Endothelial cell of umbilical vein (primary cell): ENCODE results near the gene ATF6B. TPM values are rescaled to one million over a fixed set of nuclear protein-coding genes. Genes with fewer than 3 reads are reported as not detected.

Experiments
- BruUV-seq: library from RNA; stranded (reverse); fragments of 400-500 nt; replicated peaks from 2 replicates; lab custom pipeline; 2021; lab: Mats Ljungman, UMichigan
- CTCF ChIA-PET: fragments of 300-600, 350-600 bp; sonication (Branson Sonifier 250); formaldehyde crosslinking; loops from one replicate; lab custom pipeline; 2021; ENCODE audit warnings: antibody characterized with exemption, inconsistent platforms; lab: Charles Lee
- POLR2A ChIA-PET: fragments of 300-600, 350-600 bp; sonication (Branson Sonifier 250); formaldehyde crosslinking; loops from one replicate; lab custom pipeline; 2021; ENCODE audit warnings: antibody characterized with exemption, inconsistent platforms; lab: Charles Lee
- DNase-seq: peaks from one replicate; pipeline ENCODE4 v3.0.0-alpha.2; 2011; ENCODE audit warnings: low read depth, low spot score
- FAIRE-seq: peaks from 2 replicates; lab custom pipeline; 2011; peaks lifted over from hg19 to GRCh38; lab: Jason Lieb, UNC
- H2AFZ ChIP-seq: 2 replicates; pipeline ENCODE4 v1.6.0; 2012; ENCODE audit warnings: low read depth, low read length, control low read depth, inconsistent platforms
- H3K27ac ChIP-seq: 2 replicates; pipeline ENCODE4 v1.5.1; 2011; ENCODE audit warnings: low read depth, mild to moderate bottlenecking, control low read depth, low read length, moderate library complexity; ENCODE audit not compliant: insufficient read depth
- H3K27me3 ChIP-seq, 2 experiments: 2 replicates each; pipeline versions ENCODE4 v1.6.0 to v1.6.1; 2011; ENCODE audit warnings: low read length in 2 of 2, mixed read lengths in 1 of 2; ENCODE audit not compliant: control insufficient read depth in 2 of 2, insufficient read depth in 2 of 2
- H3K36me3 ChIP-seq, 2 experiments: 2 replicates in 1 of 2; 3 replicates in 1 of 2; pipeline ENCODE4 v1.5.1; 2011; ENCODE audit warnings: low read length in 2 of 2, mild to moderate bottlenecking in 1 of 2, moderate library complexity in 1 of 2; ENCODE audit not compliant: control insufficient read depth in 2 of 2, insufficient read depth in 2 of 2; ENCODE audit errors: extremely low read depth in 1 of 2
- H3K4me1 ChIP-seq: 3 replicates; pipeline ENCODE4 v1.5.1; 2011; ENCODE audit warnings: mild to moderate bottlenecking, low read length; ENCODE audit not compliant: control insufficient read depth, insufficient read depth; ENCODE audit errors: extremely low read depth
- H3K4me2 ChIP-seq: 2 replicates; pipeline ENCODE4 v1.6.1; 2011; ENCODE audit warnings: low read length, control low read depth, mixed read lengths; ENCODE audit not compliant: insufficient read depth
- H3K4me3 ChIP-seq, 3 experiments: fragments of 200-600 bp in 1 of 3; sonication (generic), shearing (Covaris generic) in 1 of 3; replicated peaks in 1 of 3; 2 replicates each; pipeline ENCODE4 v1.5.1; 2011 to 2016; ENCODE audit warnings: control low read depth in 3 of 3, low read length in 3 of 3, mild to moderate bottlenecking in 2 of 3, inconsistent platforms in 1 of 3, low read depth in 1 of 3, moderate library complexity in 1 of 3; ENCODE audit not compliant: insufficient read depth in 1 of 3
- H3K79me2 ChIP-seq: 2 replicates; pipeline ENCODE4 v1.6.0; 2012; ENCODE audit warnings: low read length, inconsistent platforms; ENCODE audit not compliant: control insufficient read depth, insufficient read depth
- H3K9ac ChIP-seq: replicated peaks from 2 replicates; pipeline ENCODE3; 2011; ENCODE audit warnings: low read length, control low read depth; ENCODE audit not compliant: insufficient read depth; ENCODE audit errors: extremely low read depth
- H3K9me1 ChIP-seq: replicated peaks from 3 replicates; pipeline ENCODE4 v1.6.0; 2011; ENCODE audit warnings: mild to moderate bottlenecking, low read length; ENCODE audit not compliant: control insufficient read depth, insufficient read depth; ENCODE audit errors: extremely low read depth
- H3K9me3 ChIP-seq: replicated peaks from 2 replicates; pipeline ENCODE4 v1.5.1; 2012; ENCODE audit warnings: low read length, inconsistent platforms; ENCODE audit not compliant: control insufficient read depth, insufficient read depth
- H4K20me1 ChIP-seq: replicated peaks from 2 replicates; pipeline ENCODE3; 2011; ENCODE audit warnings: mild to moderate bottlenecking, low read length; ENCODE audit not compliant: control insufficient read depth, insufficient read depth; ENCODE audit errors: extremely low read depth
- POLR2AphosphoS5 ChIP-seq: IDR thresholded peaks from 2 replicates; pipeline ENCODE4 v1.6.1; 2012; ENCODE audit warnings: low read depth, mild to moderate bottlenecking, control low read depth, low read length, moderate library complexity; ENCODE audit not compliant: insufficient read depth
- dilution Hi-C: fragments of 300-500 bp; cut with MboI; formaldehyde crosslinking; loops from one replicate; pipeline ENCODE4 v1.15.0; 2019; ENCODE audit warnings: low sequenced_read_pairs; ENCODE audit not compliant: extremely low pct_ligation_motif_present
- intact Hi-C: fragments of 100-400 bp; cut with micrococcal nuclease; formaldehyde crosslinking; loops from one replicate; pipeline ENCODE4 v1.10.0; 2022
- polyA plus RNA-seq, 4 experiments: library from polyadenylated mRNA; depleted of rRNA in 3 of 4; stranded (reverse) in 3 of 4; unstranded in 1 of 4; fragments of >200 nt; gene quantifications; 2 replicates each; pipeline versions ENCODE4 v1.2.1 to v1.2.3, GENCODE V29; 2011 to 2012; ENCODE audit warnings: missing spikeins in 1 of 4
- total RNA-seq: library from RNA; stranded (reverse); gene quantifications from 2 replicates; pipeline ENCODE4 v1.2.3, GENCODE V29; 2021
- TF ChIP-seq, protein P1 (sequence below), 2 donors: IDR thresholded peaks; 1 replicate in 1 of 2; 2 replicates in 1 of 2; pipeline ENCODE4 v1.5.1; 2011; ENCODE audit warnings: low read length in 2 of 2, mild to moderate bottlenecking in 2 of 2, moderate library complexity in 2 of 2, control low read depth in 1 of 2, inconsistent platforms in 1 of 2, low read depth in 1 of 2; ENCODE audit not compliant: insufficient read depth in 1 of 2; ENCODE audit errors: extremely low read depth in 1 of 2

The ATF6B gene
- total and polyA plus RNA-seq, 2 donors (not counting 3 experiments of a cell fraction or from before 2014, with no cell fraction given), result 106 to 115 TPM

DNA sequence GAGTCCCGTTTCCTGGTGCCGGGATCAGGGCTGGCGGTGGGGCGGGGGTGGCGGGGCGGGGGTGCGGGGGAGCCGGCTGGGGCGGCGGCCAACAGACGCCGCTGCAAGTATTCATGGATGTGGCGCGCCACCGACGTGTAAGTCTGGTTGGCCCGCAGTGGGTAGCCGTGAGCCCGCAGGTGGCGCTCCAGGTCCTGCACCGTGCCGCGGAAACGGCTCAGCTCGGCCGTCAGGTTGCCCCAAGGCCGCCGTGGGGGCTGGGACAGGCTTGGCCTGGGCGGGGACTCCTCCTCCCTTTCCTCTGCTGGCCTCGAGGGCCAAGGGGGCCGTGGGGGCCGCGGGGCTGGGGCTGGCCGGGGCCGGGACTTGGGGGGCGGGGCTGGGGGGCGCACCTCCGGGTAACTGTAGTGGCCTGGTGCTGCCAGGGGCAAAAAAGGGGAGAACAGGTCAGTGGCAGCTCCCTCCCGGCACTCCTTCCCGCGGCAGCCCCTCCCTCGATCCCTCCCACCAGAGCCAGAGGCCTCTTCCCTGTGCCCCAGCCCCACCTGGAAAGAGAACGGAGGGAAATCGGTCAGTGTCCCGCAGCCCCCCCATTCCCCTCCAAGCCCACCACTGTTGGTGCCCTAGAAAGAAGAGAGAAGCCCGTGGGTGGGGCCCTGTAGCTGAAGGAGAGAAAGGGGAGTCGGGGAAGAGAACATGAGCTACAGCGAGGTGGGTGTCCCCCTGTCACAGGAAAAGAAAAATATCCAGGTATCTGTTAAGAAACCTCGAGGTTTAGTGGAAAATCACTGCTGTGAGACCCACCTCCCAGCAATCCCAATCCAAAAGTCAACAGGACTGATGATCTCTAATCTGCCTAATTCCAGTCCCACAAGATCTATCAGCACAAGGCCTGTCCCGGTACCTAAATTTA lies 40.2 kb downstream of the ATF6B start:
- Histone ChIP-seq H3K27me3 (peaks cover 15 to 21% of the 10 kb centered on the region in 2 experiments), H3K4me3 (no peak overlapping the region), H3K9me3 (no peaks in the 10 kb centered on the region), H3K4me2 (no peak overlapping the region), H3K4me1 (no peaks in the 10 kb centered on the region), H3K79me2 (no peaks in the 10 kb centered on the region), H3K27ac (no peak overlapping the region), H2AFZ (no peak overlapping the region), H3K36me3 (no peaks in the 10 kb centered on the region), H4K20me1 (no peaks in the 10 kb centered on the region), H3K9ac (no peak overlapping the region), H3K9me1 (no peaks in the 10 kb centered on the region)
- BruUV-seq, result no TSS peak
- intact Hi-C loops (no loop called here), dilution Hi-C loops (no loop called here)
- TF ChIP-seq POLR2AphosphoS5, result no peak
- TF ChIP-seq, protein P1, sequence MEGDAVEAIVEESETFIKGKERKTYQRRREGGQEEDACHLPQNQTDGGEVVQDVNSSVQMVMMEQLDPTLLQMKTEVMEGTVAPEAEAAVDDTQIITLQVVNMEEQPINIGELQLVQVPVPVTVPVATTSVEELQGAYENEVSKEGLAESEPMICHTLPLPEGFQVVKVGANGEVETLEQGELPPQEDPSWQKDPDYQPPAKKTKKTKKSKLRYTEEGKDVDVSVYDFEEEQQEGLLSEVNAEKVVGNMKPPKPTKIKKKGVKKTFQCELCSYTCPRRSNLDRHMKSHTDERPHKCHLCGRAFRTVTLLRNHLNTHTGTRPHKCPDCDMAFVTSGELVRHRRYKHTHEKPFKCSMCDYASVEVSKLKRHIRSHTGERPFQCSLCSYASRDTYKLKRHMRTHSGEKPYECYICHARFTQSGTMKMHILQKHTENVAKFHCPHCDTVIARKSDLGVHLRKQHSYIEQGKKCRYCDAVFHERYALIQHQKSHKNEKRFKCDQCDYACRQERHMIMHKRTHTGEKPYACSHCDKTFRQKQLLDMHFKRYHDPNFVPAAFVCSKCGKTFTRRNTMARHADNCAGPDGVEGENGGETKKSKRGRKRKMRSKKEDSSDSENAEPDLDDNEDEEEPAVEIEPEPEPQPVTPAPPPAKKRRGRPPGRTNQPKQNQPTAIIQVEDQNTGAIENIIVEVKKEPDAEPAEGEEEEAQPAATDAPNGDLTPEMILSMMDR (IDR thresholded peaks at IDR 0.05; ENCODE audit: extremely low read depth in 1 of 2, insufficient read depth in 1 of 2, low read depth in 1 of 2, low read length in 2 of 2), result peak; percentile 40 to 71
- CTCF ChIA-PET, result interaction anchor here (0.8 to 1.6 kb wide), 7 partner anchors 12 to 698 kb away, joined by 3 to 7 read pairs (median 5); no protein-coding TSS in a partner anchor
- DNase-seq (peak; percentile 64), FAIRE-seq (peak; percentile 46)
- POLR2A ChIA-PET, result no interaction called here
